Activated CD4-positive, alpha-beta T cell treated with anti-CD3 and anti-CD28 coated beads, Interleukin-2, amount 50 U/mL, for 16 hours (primary cell): ENCODE measurements around the gene CXCR4.
A peak's percentile ranks its signal among the peaks of the same experiment; 100 is the strongest.
"Not testable (repeated sequence)": the region's sequence is repeated elsewhere in the genome, so short reads cannot be mapped to it uniquely, and the experiment has no call there.

Source experiments
- DNase-seq: peaks from one replicate; pipeline ENCODE4 v3.0.0-alpha.2; 2020

The CXCR4 gene

DNA sequence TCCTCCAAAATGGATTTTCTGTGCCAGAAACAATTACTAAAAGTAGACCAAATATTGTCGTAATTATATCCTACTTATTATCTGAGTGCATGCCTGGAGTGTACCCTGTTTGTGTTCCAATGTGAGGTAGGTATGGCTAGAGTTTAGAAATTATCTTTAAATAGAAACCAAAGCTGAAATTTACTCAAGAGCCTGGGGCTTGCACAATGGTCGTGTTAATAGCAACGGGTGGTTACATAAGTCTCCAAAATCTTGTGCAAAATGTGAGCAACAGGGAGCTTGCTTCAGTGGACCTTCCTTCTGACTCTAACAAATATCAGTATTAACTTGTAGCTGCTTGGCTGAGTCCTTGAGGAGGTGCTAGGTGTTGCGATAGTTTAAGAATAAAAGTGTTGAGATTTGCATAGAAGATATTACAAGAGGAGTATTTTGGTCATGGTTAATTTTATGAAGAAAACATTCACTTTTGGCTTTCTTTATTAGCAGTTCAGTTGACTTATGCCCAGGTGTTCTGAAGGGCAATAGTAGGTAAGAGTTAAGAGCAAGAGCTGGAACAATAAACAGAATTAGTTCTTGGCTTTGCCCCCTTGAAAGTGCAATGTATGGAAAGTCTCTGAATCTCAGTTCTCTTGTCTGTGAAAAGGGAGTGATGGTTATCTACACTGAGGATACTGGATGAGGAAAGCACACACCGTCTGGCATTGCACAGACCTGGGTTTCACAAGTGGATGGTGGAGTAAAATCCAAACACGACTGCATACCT is 4.6 kb downstream of the CXCR4 start:
- DNase-seq: no peak

DNA sequence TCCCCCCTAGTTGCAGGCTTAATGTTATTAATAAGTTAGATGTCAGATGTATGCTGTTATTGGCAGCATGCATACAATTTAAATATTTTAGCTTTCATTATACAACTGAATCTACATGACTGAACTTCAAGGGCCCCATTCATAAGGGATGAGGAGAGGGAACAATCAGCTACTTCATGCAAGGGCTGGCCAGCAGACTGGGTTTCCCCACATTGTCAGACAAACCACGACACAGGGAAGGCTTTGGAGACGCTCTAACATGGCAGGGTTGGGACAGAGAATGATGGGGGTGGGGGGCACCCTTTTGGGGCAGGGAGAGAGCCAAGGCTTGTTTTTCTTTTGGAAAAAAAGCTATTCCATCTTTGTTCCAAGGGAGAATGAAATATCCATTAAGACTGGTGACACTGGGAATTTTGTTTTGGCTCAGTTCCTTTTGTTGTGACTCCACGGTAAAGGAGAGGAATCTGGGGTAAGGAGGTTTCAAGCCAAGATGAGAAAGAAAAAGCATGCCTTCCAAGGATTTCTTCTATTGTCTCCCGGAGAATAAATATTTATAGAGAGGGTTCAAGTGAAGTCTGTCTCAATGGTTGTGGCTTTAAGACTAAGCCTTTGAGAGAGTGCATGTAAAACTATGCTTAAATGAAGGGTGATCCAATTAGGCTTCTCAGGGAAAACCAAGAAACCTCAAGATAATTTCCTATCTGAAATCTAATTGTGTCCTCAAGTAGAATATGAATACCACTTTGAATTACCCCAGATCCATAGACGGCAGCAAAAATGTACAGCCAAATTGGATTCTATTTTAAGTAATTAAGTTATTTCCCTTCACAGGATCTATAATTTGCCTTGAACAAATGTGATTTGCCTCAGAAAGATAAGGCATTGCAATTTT is 5.4 kb downstream of the CXCR4 start:
- no peak for DNase-seq

DNA sequence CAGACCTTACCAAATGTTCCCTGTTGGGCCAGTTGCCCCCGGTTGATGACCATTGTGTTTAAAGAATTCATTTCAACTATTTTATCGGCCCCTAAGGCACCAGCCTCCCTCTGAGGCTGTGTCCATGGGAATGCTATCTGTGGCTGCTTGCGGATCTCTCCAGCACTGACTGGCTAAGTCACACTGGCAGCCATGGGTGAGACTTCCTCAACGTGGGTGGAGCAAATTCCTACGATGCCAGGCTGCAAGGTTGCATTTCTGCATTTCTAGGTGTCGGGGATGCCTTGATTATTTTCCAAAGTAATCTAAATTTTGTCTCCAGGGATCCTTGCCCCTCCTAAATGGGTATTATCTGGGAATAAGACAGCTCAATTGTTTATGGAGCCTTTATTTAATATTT is 6.2 kb downstream of the CXCR4 start:
- no peak for DNase-seq

DNA sequence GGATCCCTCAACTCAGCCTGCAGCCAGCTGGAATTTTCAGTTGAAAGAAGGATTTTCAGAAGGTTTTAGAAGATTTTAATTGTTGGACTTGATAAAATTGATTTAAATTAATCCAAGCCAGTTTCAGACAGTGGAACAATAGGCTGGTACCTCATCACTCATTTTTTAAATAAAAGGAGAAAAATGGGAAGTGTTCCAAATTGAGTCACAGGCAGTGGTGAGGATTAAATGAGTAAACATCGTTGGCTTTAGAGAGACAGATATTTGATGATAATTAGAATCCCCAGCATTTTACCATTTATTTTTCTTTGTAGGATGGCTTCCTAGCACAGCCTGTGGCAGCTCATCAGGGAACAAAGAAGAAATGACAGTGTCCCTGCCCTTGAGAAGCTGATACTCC is 7.4 kb downstream of the CXCR4 start:
- no peak for DNase-seq

DNA sequence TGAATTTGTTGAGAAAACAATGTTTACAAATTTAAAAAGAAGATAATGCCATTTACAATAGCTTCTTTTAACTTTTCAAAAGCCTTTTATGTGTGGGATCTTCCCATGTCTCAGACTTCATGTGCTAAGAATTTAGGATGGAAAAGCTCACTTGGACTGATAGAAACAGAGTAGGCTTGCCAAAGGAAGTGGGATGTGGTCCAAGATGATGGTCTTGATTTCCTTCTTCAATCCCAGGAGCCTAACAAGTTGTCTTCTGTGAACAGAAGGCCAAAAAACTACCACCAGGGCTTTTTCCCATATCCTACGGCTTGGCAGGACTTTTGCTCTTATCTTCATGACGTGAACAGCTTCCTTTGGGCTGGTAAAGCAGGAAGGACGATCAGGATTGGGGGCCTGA is 9.5 kb downstream of the CXCR4 start:
- DNase-seq: no peak

DNA sequence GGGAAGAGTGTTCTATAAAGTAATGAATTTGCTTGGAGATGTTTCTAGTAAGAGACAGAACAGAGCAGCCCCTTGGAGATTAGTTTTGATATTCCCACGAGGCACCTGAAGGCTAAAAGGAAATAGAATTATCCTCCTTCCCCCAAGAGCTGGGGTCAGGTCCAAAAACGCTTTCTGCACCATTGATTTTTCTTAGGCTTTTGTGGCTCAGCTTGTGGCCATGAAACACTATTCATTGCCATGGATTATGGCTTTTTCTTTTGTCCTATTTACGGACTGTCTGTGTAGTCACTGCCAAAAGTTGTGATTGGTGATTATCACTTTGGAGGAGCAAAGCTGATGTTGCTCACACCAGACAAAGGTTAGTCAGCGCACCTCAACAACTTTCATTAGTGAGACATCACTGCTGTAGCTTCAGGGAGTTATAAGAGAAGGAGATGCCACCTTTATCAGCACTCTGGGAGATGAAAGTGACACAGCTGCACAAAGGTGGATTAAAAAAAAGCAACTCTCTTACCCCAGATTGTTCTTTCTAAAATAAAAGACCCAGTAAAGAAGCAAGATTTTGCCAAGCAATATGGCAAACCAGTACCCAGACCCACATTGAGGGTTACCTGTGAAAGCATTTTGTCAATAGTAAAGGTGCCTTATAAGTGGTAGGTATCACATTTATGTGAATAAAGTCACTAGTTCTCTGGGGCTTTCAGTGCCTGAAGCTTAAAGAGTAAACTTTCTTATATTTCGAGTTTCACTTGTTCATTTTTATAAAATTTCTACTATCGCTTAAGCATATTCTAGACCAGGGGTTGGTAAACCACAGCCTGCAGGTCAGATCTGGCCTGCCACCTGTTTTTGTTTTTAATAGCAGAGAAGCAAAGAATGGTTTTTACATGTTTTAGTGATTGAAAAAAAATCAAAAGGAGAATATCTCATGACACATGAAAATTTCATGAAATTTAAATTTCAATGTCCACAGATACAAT is 10.6 kb downstream of the CXCR4 start:
- DNase-seq: no peak

DNA sequence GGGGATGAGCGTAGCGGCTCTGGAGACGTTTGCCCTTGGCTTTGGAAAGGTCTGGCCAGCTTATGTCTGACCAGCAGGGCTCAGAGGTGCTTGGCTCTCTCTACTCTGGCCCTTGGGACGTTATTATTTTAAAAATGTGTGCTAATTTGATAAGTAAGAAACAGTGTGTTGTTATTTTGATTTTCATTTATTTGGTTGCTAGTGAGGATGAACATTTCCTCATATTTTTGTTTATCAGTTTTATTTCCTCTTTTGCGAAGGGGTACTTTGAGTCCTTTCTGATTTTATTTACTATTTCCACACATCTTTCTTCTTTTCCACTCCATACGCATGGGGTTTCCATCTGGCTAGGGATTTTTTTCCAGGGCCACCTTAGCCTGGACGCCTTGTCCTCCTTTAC is 11.4 kb downstream of the CXCR4 start:
- no peak for DNase-seq

DNA sequence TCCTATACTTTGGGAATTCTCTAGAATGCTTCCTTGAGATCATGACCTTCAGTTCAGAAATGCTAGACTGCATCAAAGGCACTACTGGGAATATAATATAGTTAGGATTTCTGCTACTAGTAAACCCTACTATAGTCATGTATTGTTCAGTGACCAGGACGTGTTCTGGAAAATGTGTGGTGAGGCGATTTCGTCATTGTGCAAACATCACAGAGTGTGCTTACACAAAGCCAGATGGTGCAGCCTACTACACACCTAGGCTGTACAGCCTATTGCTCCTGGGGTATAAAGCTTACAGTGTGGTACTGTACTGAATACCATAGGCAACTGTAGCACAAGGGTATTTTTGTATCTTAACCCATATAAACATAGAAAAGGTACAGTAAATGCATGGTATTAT is 13.0 kb downstream of the CXCR4 start:
- DNase-seq: no peak

DNA sequence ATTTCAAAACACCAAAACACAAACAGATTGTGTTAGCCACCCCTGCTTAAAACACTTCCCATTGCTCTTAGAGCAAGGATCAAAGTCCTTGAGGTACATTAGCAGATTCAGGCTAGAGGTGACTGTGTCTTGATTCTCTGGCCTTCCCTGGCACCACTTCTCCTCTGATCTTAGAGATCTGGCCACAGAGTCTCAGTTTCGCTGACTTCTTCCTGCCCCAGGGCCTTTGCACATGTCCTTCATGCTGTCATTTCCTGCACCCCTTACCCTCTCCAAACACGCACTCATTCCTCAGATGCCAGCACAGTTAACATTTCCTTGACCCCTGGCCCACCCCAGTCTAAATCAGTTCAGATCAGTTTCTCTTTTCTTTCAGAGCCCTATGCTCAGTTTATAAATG is 16.9 kb downstream of the CXCR4 start:
- DNase-seq: peak; percentile 53

DNA sequence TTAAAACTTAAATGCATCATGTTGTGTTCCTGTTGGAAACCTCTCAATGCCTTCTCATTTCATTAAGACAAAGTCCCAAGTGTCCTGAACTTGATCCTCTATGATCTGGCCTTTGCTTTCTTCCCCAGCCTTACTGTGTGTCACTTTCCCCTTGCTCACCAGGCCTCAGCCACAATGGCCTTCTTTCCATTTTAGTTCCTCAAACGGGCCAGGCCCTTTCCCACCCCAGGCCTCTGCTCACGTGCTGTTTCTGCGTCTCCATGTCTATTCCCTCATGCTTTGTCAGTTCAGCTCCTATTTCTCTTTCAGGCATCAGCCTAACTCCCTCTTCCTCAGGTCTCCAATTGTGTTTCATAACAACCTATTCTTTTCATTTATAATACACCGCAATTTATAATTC is 19.5 kb downstream of the CXCR4 start:
- no peak for DNase-seq

DNA sequence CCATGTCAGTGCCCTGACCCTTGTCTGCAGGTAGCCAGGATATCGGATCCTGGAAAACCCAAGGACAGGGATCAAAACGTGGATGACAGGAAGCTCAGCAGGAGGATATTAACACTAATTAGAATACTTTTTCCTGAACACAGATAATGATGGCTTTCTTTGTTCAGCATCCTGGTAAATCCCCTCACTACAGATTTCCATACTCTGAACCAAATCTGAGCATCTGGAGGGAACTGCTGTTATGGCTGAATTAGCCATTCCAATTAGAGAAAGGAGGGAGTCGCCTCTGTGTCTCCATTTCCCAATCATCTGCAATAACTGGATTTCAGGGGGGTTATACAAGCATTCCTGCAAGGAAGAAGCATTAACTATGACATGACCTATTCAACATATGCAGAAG is 24.4 kb downstream of the CXCR4 start:
- no peak for DNase-seq

DNA sequence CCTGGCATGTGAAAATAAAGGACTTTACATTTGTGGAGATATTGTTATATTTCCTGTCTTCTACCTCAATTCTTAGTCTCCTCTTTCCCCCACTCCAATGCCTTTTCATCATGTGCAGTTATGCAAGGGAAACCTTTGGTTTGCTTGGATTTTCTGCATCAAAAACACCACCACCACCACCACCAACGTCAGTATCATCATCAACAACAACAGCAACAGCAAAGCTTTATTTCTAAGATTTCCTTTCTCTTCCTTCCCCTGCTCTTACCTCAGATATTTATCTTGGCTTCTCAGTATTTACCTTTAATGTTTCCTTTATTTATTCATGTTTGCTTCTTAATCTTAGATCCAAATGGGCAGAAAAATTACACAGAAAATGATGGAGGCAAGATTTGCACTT is 26.1 kb downstream of the CXCR4 start:
- no peak for DNase-seq

DNA sequence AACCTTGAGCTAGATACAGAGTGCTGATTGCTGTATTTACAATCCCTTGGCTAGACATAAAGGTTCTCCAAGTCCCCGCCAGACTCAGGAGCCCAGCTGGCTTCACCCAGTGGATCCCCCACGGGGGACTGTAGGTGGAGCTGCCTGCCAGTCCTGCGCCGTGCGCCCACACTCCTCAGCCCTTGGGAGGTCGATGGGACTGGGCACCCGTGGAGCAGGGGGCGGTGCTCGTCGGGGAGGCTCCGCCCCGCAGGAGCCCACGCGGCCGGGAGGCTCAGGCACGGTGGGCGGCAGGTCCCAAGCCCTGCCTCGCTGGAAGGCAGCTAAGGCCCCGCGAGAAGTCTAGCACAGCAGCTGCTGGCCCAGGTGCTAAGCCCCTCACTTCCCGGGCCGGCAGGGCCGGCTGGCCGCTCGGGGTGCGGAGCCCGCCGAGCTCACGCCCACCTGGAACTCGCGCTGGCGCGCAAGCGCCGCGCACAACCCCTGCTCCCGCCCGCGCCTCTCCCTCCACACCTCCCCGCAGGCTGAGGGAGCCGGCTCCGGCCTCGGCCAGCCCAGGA is 30.0 kb downstream of the CXCR4 start:
- not testable (repeated sequence) for DNase-seq

DNA sequence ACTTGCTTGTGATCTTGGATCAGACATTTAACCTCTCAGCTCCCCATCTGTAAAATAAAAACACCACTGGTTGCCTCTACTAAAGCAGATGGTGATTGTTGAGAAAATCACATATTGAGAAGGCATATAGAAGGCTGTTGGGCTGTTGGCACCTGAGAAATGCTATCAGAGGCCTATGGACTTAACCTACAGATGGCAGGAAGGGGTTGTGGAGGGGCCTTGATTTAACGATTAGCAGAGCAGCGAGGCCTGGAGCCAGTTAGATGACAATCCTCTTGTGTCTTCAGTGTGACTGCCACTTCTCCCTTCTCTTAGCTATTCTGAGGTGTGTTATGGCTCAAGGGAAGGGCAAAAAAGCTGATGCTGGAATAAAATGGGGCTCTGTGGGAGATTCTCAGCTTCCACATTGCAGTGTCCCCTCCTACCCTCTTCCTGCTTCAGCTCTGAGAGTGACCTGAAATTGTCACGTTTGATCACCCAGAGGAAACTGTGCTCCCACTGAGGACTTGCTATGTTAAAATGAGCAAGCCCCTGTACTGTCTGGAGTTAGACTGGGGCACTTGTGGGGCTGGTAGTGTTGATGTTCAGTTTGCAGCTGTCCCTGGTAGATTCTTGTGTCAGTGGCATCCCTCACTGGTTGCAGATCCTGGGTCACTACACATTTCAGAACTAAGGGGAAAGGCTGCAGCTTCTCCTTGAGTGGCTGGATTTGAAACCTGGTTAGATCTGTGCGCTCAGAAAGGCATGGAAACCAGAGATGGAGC is 31.5 kb downstream of the CXCR4 start:
- DNase-seq: no peak

DNA sequence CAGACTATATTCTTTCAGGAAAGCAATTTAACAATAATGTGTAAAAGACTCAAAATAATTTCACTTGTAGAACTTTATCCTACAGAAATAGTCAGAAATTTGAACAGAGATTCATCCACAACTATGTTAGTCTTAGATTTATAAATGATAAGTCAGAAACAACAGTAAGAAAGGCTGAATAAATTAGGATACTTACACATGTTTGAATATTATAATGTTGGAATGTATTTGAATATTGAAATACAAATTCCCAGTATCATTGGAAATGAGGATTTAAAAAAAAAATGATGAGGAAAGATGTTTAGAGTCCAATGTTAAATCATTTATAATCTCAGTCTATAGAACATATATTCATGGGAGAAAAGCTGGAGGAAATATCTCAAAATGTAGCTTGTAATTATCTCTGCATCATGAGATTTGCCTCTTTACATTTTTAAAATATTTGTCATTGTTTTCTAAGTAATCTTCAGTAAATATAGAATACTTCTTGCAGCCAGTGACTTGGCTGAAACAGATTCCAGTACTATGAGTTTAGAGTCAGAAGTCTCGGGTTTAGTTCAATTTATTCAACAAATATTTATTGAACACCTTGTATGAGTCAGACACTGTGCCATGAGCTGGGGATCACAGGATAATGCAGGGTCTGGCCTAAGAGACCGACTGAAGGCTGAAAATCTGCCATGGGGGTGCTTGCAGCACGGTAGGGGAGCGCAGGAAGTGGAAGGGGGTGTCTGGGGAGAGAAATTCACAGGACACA is 32.3 kb downstream of the CXCR4 start:
- no peak for DNase-seq

DNA sequence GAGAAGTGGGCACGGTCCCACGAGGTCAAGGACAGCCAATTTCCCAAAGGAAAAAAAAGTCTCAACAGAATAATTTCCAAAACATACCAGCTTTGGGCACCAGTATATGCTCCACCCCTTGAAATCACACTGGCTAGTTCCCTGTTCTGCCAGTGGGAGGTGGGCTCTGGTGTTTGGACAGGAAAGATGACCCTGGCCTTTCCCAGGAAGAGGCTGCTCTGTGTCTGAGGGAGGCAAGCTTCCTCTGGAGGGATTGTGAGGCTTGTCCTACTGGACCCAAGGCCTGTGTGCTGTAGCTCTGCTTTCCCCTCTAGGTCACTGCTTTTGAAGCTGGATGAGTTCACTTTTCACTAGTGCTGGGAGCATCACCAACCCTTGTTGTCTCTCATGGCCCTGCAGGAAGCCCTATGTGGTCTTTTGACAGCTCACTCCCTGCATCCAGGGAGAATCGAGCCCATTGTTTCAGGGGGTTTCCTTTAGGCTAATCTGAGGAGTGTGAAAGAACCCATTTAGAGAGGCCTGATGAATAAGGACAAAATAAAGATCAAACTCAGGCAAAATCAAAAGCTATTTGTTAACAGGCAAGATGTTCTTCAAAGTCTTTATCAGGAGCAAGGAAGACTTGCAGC is 36.3 kb downstream of the CXCR4 start:
- no peak for DNase-seq

DNA sequence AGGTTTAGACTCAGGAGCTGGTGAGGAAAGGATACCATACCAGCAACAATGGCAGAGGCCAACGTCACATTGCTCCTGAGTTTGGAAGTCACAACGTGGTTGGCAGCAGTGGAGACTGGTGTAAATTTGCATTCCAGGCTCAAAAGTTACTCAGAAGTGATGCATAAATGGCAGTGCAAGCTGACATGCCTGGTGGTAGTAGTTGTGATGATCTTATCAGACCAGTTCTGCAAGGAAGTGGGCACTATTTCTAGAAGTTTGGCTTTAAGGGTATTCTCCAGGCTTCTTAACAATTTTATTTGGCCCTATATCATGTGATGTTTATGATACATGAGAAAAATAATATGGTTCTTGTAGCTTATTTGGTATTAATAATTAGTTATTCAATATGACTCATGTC is 37.8 kb downstream of the CXCR4 start:
- no peak for DNase-seq

DNA sequence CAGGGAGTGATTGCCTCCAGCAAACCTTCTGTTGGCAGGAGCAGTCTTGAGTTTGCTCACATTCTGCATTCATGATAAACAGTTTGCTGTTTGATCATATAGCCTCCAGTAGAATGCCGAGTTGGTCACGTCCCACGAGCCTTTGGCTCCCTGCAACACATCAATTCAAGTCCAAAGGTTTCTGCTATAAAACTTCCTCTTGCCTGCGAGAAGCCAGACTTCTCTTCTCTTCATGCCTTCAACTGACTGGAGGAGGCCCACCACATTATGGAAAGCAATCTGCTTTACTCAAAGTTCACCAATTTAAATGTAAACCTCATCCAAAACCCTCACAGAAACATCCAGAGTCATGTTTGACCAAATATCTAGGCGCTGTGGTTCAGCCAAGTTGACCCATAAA is 40.8 kb downstream of the CXCR4 start:
- DNase-seq: no peak

DNA sequence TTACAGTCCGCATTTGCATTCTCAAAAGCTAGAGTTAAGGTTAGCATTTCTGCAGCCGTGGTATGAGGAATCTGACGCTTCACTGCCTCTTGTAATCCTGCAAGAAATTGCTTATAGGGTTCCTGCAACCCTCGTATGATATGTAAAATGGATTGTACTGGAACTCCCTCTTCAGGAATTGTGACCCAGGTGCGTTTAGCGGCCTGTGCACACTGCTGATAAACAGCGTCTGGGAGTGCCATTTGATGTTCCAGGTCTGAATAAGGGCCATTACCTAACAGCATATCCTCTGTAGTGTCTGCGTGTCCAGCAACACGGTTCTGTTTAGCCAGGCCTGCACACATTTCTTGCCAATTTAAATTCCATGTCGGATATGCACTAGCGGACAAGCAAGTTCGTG is 42.5 kb downstream of the CXCR4 start:
- DNase-seq: no peak

DNA sequence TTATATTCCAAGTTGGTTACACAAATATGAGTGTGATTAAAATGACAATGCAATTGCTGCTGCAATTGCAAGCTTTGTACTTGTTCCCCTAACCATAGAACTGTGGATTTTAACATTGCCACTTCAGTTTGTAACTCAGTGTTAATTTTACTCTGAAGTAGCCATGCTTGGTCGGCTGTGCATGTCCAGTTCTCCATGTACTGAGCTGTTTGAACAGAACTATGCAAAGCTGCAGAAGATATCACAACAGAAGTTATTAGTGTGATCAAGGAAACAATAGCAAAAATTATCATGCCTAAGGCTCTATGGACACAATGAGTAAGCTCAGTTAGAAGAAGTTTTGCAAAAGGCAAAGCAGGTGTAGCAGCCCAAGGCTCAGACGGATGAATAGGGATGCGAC is 45.3 kb downstream of the CXCR4 start:
- no peak for DNase-seq

DNA sequence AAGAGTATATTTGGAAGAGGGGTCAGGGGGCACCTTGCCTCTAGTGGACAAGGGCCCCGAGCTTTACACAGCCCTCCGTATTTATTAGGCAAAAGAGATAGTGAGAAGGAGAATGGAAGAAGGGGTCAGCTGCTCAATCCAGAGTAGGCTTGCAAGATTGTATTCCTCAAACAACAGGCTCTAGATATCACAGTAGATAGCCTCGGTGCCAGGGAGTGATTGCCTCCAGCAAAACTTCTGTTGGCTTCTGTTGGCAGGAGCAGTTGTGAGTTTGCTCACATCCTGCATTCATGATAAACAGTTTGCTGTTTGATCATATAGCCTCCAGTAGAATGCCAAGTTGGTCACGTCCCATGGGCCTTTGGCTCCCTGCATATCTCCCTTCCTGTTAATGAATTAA is 46.1 kb downstream of the CXCR4 start:
- DNase-seq: not testable (repeated sequence)
